CD14-positive monocyte (primary cell): ENCODE measurements around the gene SCAI. TPM values are rescaled to one million over a fixed set of nuclear protein-coding genes. Genes with fewer than 3 reads are reported as not detected.
"Not testable (repeated sequence)": the region's sequence is repeated elsewhere in the genome, so short reads cannot be mapped to it uniquely, and the experiment has no call there.

Experiments
- DNase-seq, 3 donors: peaks; one replicate each; pipeline ENCODE4 v3.0.0-alpha.2; 2011 to 2022
- H2AFZ ChIP-seq: 2 replicates; pipeline ENCODE4 v1.6.0; 2012; ENCODE audit warnings: mild to moderate bottlenecking, low read depth, low read length, inconsistent platforms; ENCODE audit not compliant: insufficient read depth, poor library complexity, severe bottlenecking
- H3K27ac ChIP-seq, 2 donors: 1 replicate in 1 of 2; 2 replicates in 1 of 2; pipeline ENCODE4 v1.5.1; 2012 to 2013; ENCODE audit warnings: low read length in 2 of 2, control low read depth in 1 of 2, inconsistent platforms in 1 of 2, low read depth in 1 of 2, mild to moderate bottlenecking in 1 of 2
- H3K27me3 ChIP-seq, 2 donors: one replicate each; pipeline versions ENCODE4 v1.6.0 to v1.6.1; 2011 to 2013; ENCODE audit warnings: low read length in 2 of 2; ENCODE audit not compliant: control insufficient read depth in 2 of 2, insufficient read depth in 2 of 2
- H3K36me3 ChIP-seq, 2 donors: replicated peaks in 1 of 2; 1 replicate in 1 of 2; 2 replicates in 1 of 2; pipeline versions ENCODE4 v1.5.1 to v1.6.1; 2012 to 2013; ENCODE audit warnings: low read length in 2 of 2, control low read depth in 1 of 2, inconsistent platforms in 1 of 2, mild to moderate bottlenecking in 1 of 2; ENCODE audit not compliant: insufficient read depth in 2 of 2, control insufficient read depth in 1 of 2
- H3K4me1 ChIP-seq, 2 donors: 1 replicate in 1 of 2; 2 replicates in 1 of 2; pipeline versions ENCODE4 v1.5.1 to v1.6.1; 2012 to 2013; ENCODE audit warnings: low read length in 2 of 2, control low read depth in 1 of 2, inconsistent platforms in 1 of 2, mild to moderate bottlenecking in 1 of 2, moderate library complexity in 1 of 2; ENCODE audit not compliant: insufficient read depth in 2 of 2, control insufficient read depth in 1 of 2
- H3K4me2 ChIP-seq: replicated peaks from 2 replicates; pipeline ENCODE3; 2012; ENCODE audit warnings: low read length, moderate library complexity, mild to moderate bottlenecking; ENCODE audit not compliant: poor library complexity, severe bottlenecking; ENCODE audit errors: extremely low read depth
- H3K4me3 ChIP-seq, 3 experiments: fragments of 200-600 bp in 1 of 3; sonication (generic) in 1 of 3; replicated peaks in 1 of 3; 1 replicate in 2 of 3; 2 replicates in 1 of 3; pipeline ENCODE4 v1.5.1; 2011 to 2013; ENCODE audit warnings: low read length in 3 of 3, mild to moderate bottlenecking in 3 of 3, control low read depth in 2 of 3, low read depth in 2 of 3, inconsistent platforms in 1 of 3, moderate library complexity in 1 of 3
- H3K79me2 ChIP-seq: 2 replicates; pipeline ENCODE4 v1.6.0; 2012; ENCODE audit warnings: mild to moderate bottlenecking, control low read depth, inconsistent platforms, low read length, moderate library complexity; ENCODE audit not compliant: insufficient read depth
- H3K9ac ChIP-seq: 2 replicates; pipeline ENCODE4 v1.6.0; 2017; ENCODE audit warnings: low read length, mild to moderate bottlenecking; ENCODE audit not compliant: insufficient read depth, poor library complexity, severe bottlenecking
- H3K9me3 ChIP-seq, 2 donors: replicated peaks in 1 of 2; 1 replicate in 1 of 2; 2 replicates in 1 of 2; pipeline versions ENCODE4 v1.5.1 to v1.6.1; 2012 to 2013; ENCODE audit warnings: low read length in 2 of 2, control low read depth in 1 of 2; ENCODE audit not compliant: control insufficient read depth in 1 of 2, insufficient read depth in 1 of 2
- H4K20me1 ChIP-seq: 2 replicates; pipeline ENCODE4 v1.6.0; 2012; ENCODE audit warnings: mild to moderate bottlenecking, low read length, control low read depth, moderate library complexity; ENCODE audit not compliant: insufficient read depth
- H3K27ac Mint-ChIP-seq, 7 donors: one replicate each; pipeline ENCODE4 v1.8.0; 2020; ENCODE audit warnings: mild to moderate bottlenecking in 7 of 7, mixed read lengths in 7 of 7, moderate library complexity in 6 of 7, inconsistent platforms in 2 of 7
- H3K27me3 Mint-ChIP-seq, 3 donors: one replicate each; pipeline ENCODE4 v1.8.0; 2021 to 2022; ENCODE audit warnings: low read depth in 3 of 3, mild to moderate bottlenecking in 3 of 3, mixed read lengths in 3 of 3, moderate library complexity in 3 of 3, inconsistent platforms in 1 of 3
- H3K36me3 Mint-ChIP-seq, 2 donors: one replicate each; pipeline ENCODE4 v1.8.0; 2020; ENCODE audit warnings: mixed read lengths in 2 of 2, inconsistent platforms in 1 of 2, mild to moderate bottlenecking in 1 of 2
- H3K4me1 Mint-ChIP-seq: one replicate; pipeline ENCODE4 v1.8.0; 2020; ENCODE audit warnings: mild to moderate bottlenecking, mixed read lengths
- H3K4me3 Mint-ChIP-seq, 2 donors: one replicate each; pipeline ENCODE4 v1.8.0; 2020; ENCODE audit warnings: mild to moderate bottlenecking in 2 of 2, mixed read lengths in 2 of 2, moderate library complexity in 1 of 2
- H3K9me3 Mint-ChIP-seq, 7 donors: one replicate each; pipeline ENCODE4 v1.8.0; 2020 to 2022; ENCODE audit warnings: mixed read lengths in 7 of 7, mild to moderate bottlenecking in 6 of 7, moderate library complexity in 6 of 7, inconsistent platforms in 2 of 7
- WGBS: methylation state at CpG from one replicate; pipeline ENCODE4 v1.1.5; 2013; ENCODE audit warnings: missing lambda C conversion rate; ENCODE audit not compliant: insufficient coverage; 5-methylcytosine and 5-hydroxymethylcytosine counted together
- intact Hi-C, 2 donors: fragments of 100-400 bp; cut with micrococcal nuclease; formaldehyde crosslinking; loops; one replicate each; pipeline versions ENCODE4 v1.15.0 to v1.15.1; 2023
- polyA plus RNA-seq, 3 donors: library from polyadenylated mRNA; depleted of rRNA in 1 of 3; unstranded in 2 of 3; stranded (reverse) in 1 of 3; fragments of 300-500 nt in 2 of 3; fragments of >200 nt in 1 of 3; fragmentation: Illumina TruSeq in 2 of 3; gene quantifications; 1 replicate in 2 of 3; 2 replicates in 1 of 3; pipeline ENCODE4 v1.2.3, GENCODE V29; 2012 to 2021
- TF ChIP-seq, protein P1 (sequence below): fragments of 200-600 bp; IDR thresholded peaks from one replicate; pipeline ENCODE4 v1.8.0; 2022; ENCODE audit warnings: antibody characterized with exemption, mild to moderate bottlenecking

The SCAI gene
- polyA plus RNA-seq, 3 donors = 0.76 to 1.4 (median 0.84) TPM

GRCh38 chr9:124960409-124960752 lies 182.9 kb downstream of the SCAI start:
- no peak overlapping the region for H3K4me3 ChIP-seq
- no peak overlapping the region for H3K27ac ChIP-seq
- WGBS = no CpG with 5 or more reads among the region's 2 CpGs
- no peak overlapping the region for H3K9ac ChIP-seq
- Mint-ChIP-seq H3K27me3 (no peaks in the 10 kb centered on the region), H3K36me3 (peaks cover 0 to 2% of the 10 kb centered on the region in 2 donors), H3K27ac (no peak overlapping the region), H3K9me3 (no peaks in the 10 kb centered on the region), H3K4me1 (peaks cover 24% of the 10 kb centered on the region), H3K4me3 (no peak overlapping the region)
- H2AFZ ChIP-seq = no peak overlapping the region
- intact Hi-C loops = no loop called here
- no peak overlapping the region for H3K4me2 ChIP-seq
- no peak for DNase-seq
- H3K4me1 ChIP-seq = peaks cover 20 to 21% of the 10 kb centered on the region in 2 donors
- H3K9me3 ChIP-seq = no peaks in the 10 kb centered on the region
- no peaks in the 10 kb centered on the region for H4K20me1 ChIP-seq
- H3K79me2 ChIP-seq = no peaks in the 10 kb centered on the region
- no peaks in the 10 kb centered on the region for H3K36me3 ChIP-seq
- TF ChIP-seq, protein P1, sequence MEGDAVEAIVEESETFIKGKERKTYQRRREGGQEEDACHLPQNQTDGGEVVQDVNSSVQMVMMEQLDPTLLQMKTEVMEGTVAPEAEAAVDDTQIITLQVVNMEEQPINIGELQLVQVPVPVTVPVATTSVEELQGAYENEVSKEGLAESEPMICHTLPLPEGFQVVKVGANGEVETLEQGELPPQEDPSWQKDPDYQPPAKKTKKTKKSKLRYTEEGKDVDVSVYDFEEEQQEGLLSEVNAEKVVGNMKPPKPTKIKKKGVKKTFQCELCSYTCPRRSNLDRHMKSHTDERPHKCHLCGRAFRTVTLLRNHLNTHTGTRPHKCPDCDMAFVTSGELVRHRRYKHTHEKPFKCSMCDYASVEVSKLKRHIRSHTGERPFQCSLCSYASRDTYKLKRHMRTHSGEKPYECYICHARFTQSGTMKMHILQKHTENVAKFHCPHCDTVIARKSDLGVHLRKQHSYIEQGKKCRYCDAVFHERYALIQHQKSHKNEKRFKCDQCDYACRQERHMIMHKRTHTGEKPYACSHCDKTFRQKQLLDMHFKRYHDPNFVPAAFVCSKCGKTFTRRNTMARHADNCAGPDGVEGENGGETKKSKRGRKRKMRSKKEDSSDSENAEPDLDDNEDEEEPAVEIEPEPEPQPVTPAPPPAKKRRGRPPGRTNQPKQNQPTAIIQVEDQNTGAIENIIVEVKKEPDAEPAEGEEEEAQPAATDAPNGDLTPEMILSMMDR = no peak
- H3K27me3 ChIP-seq = no peaks in the 10 kb centered on the region

DNA sequence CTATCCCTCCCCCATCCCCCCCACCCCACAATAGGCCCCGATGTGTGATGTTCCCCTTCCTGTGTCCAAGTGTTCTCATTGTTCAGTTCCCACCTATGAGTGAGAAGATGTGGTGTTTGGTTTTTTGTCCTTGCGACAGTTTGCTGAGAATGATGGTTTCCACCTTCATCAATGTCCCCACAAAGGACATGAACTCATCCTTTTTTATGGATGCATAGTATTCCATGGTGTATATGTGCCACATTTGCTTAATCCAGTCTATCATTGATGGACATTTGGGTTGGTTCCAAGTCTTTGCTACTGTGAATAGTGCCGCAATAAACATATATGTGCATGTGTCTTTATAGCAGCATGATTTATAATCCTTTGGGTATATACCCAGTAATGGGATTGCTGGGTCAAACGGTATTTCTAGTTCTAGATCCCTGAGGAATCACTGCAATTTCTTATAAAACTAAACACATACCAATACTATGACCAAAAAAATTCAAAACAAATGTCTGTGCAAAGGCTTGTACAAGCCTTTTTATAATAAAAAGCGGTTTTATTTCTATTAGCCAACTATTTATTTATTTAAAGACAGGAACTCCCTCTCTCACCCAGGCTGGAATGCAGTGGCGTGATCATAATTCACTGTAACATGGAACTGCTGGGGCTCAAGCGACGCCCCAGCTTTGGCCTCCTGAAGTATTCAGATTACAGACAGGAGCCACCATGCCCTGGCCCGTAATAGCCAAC lies 183.5 kb downstream of the SCAI start:
- H3K9ac ChIP-seq, H3K9me3 Mint-ChIP-seq, H3K4me3 Mint-ChIP-seq, H3K79me2 ChIP-seq, intact Hi-C loops, H3K36me3 ChIP-seq, H3K27ac Mint-ChIP-seq, H3K27ac ChIP-seq, H3K36me3 Mint-ChIP-seq, H3K27me3 ChIP-seq, H4K20me1 ChIP-seq, H2AFZ ChIP-seq, H3K9me3 ChIP-seq, DNase-seq, H3K27me3 Mint-ChIP-seq, H3K4me2 ChIP-seq, H3K4me3 ChIP-seq: not testable (repeated sequence)
- WGBS = 100% methylated on average over 5 of the region's 9 CpGs
- H3K4me1 ChIP-seq = peaks cover 15 to 16% of the 10 kb centered on the region in 2 donors
- H3K4me1 Mint-ChIP-seq = peaks cover 19% of the 10 kb centered on the region
